GM13977 (cell line): ENCODE measurements around the gene SCARB1.

Experiments used
- DNase-seq: peaks from one replicate; pipeline ENCODE4 v3.0.0; 2012; ENCODE audit warnings: low spot score
- CTCF ChIP-seq: IDR thresholded peaks from 2 replicates; pipeline ENCODE4 v1.5.1; 2012; ENCODE audit warnings: mild to moderate bottlenecking, control low read depth; ENCODE audit not compliant: insufficient read depth; ENCODE audit errors: extremely low read depth, missing control alignments
- in situ Hi-C: fragments of 300-500 bp; cut with MboI; formaldehyde crosslinking; loops from one replicate; pipeline ENCODE4 v1.12.0; 2022; ENCODE audit warnings: low sequenced_read_pairs, low pct_unique_long_range_greater_than_20kb, mixed read lengths, inconsistent platforms; ENCODE audit not compliant: unreplicated experiment

The SCARB1 gene

GRCh38 chr12:124848621-124849380, 14.9 kb downstream of the SCARB1 start:
- in situ Hi-C loops: no loop called here
- TF ChIP-seq CTCF: no peak
- DNase-seq: no peak

GRCh38 chr12:124847113-124848074, 16.3 kb downstream of the SCARB1 start:
- no peak for DNase-seq
- in situ Hi-C loops: no loop called here
- TF ChIP-seq CTCF: no peak

GRCh38 chr12:124844411-124845397, 19.0 kb downstream of the SCARB1 start:
- in situ Hi-C loops: no loop called here
- TF ChIP-seq CTCF: no peak
- DNase-seq: no peak

- in situ Hi-C loops: no loop called here
- no peak for TF ChIP-seq CTCF
- no peak for DNase-seq
Observed at GRCh38 chr12:124842800-124843510, 20.7 kb downstream of the SCARB1 start.

GRCh38 chr12:124842073-124842749, 21.5 kb downstream of the SCARB1 start:
- in situ Hi-C loops: no loop called here
- DNase-seq: no peak

More at GRCh38 chr12:124842073-124842749, 21.5 kb downstream of the SCARB1 start:
- no peak for TF ChIP-seq CTCF
